ENCODE results near the gene PDCD1LG2. TPM values are rescaled to one million over a fixed set of nuclear protein-coding genes. Genes with fewer than 3 reads are reported as not detected.
"Not testable (repeated sequence)": the region's sequence is repeated elsewhere in the genome, so short reads cannot be mapped to it uniquely, and the experiment has no call there.

Gene PDCD1LG2
- total RNA-seq (8.2 TPM), polyA plus RNA-seq (3.4 TPM)
- long read RNA-seq, donor 1, result 0 reads
- long read RNA-seq, donor 2, result 0 reads
- long read RNA-seq, donor 3, result 0 reads
- long read RNA-seq, donor 4, result 0 reads
- long read RNA-seq, donor 5, partial matches to known transcripts, result 0 of 4 reads
- long read RNA-seq, donor 5, other reads (novel, unspliced or antisense), result 0 of 4 reads
- long read RNA-seq, donor 6, result 0 reads
- long read RNA-seq, donor 7, partial matches to known transcripts, result 0 of 3 reads
- long read RNA-seq, donor 7, other reads (novel, unspliced or antisense), result 0 of 3 reads
- long read RNA-seq, donor 8, result 0 reads
- long read RNA-seq, donor 9, partial matches to known transcripts, result 0 of 10 reads
- long read RNA-seq, donor 9, other reads (novel, unspliced or antisense), result 9 of 10 reads
- long read RNA-seq, donor 10, partial matches to known transcripts, result 0 of 2 reads
- long read RNA-seq, donor 10, other reads (novel, unspliced or antisense), result 0 of 2 reads

GRCh38 chr9:5510360-5510931 is at the start of gene PDCD1LG2:
Gene PDCD1LG2 (plus strand): TSS chr9:5510531. CDS start chr9:5522547, 12,016 bp downstream.
- WGBS, result 91% methylated on average over 4 of the region's 4 CpGs
- no peaks in the 10 kb centered on the region for H3K36me3 ChIP-seq (ENCODE audit: control insufficient read depth in 2 of 2, insufficient read depth in 2 of 2, low read length in 1 of 2)

GRCh38 chr9:5464831-5465330 is 45.5 kb upstream of the PDCD1LG2 start:
- not testable (repeated sequence) for H3K36me3 ChIP-seq (ENCODE audit: control insufficient read depth in 2 of 2, insufficient read depth in 2 of 2, low read length in 1 of 2); DNase-seq (ENCODE audit: low read depth in 6 of 9, low spot score in 9 of 9); H3K27me3 ChIP-seq (ENCODE audit: control insufficient read depth in 2 of 2, insufficient read depth in 1 of 2, low read length in 1 of 2); H3K4me3 ChIP-seq (ENCODE audit: low read length in 2 of 2); H3K4me1 ChIP-seq (ENCODE audit: control insufficient read depth in 2 of 2, insufficient read depth in 2 of 2, low read length in 2 of 2); H3K27ac ChIP-seq (ENCODE audit: low read depth in 1 of 2, low read length in 1 of 2); H3K9me3 ChIP-seq (ENCODE audit: control insufficient read depth in 2 of 2, insufficient read depth in 1 of 2, low read length in 1 of 2)
- WGBS, result 89% methylated on average over 4 of the region's 4 CpGs

More at GRCh38 chr9:5510360-5510931, at the start of gene PDCD1LG2:
- Histone ChIP-seq H3K4me3 (ENCODE audit: low read length in 2 of 2) (peak within 1 kb of the TSS in 1 of 2 donors; percentile 9), H3K4me1 (ENCODE audit: control insufficient read depth in 2 of 2, insufficient read depth in 2 of 2, low read length in 2 of 2) (no peaks in the 10 kb centered on the region), H3K27ac (ENCODE audit: low read depth in 1 of 2, low read length in 1 of 2) (peak within 1 kb of the TSS; percentile 30 to 74), H3K27me3 (ENCODE audit: control insufficient read depth in 2 of 2, insufficient read depth in 1 of 2, low read length in 1 of 2) (no peaks in the 10 kb centered on the region), H3K9me3 (ENCODE audit: control insufficient read depth in 2 of 2, insufficient read depth in 1 of 2, low read length in 1 of 2) (no peaks in the 10 kb centered on the region)
- peak in 1 of 9 donors; percentile 23 for DNase-seq (ENCODE audit: low read depth in 6 of 9, low spot score in 9 of 9)

DNA sequence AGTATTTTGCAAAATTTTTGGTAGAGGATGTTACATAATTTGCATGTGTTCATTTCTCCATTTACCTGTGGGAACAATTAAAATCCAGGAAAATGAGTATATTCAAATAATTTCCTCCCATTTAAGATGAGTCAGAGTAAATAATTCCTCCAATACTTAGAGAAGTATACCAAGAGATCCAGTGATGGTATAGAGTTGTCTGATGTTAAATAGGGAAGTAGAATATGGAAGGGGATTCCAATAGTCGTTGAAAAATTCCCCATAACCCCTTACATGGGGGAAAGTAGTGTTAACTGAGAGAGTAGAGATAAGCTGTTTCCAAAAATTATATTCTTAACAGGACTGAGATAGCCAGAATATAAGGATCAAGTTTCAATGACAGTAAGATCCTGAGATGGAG is 44.3 kb upstream of the PDCD1LG2 start:
- Histone ChIP-seq H3K4me3 (ENCODE audit: low read length in 2 of 2) (no peak overlapping the region), H3K4me1 (ENCODE audit: control insufficient read depth in 2 of 2, insufficient read depth in 2 of 2, low read length in 2 of 2) (no peaks in the 10 kb centered on the region), H3K9me3 (ENCODE audit: control insufficient read depth in 2 of 2, insufficient read depth in 1 of 2, low read length in 1 of 2) (no peaks in the 10 kb centered on the region), H3K27ac (ENCODE audit: low read depth in 1 of 2, low read length in 1 of 2) (no peak overlapping the region), H3K36me3 (ENCODE audit: control insufficient read depth in 2 of 2, insufficient read depth in 2 of 2, low read length in 1 of 2) (no peaks in the 10 kb centered on the region), H3K27me3 (ENCODE audit: control insufficient read depth in 2 of 2, insufficient read depth in 1 of 2, low read length in 1 of 2) (no peaks in the 10 kb centered on the region)
- DNase-seq (ENCODE audit: low read depth in 6 of 9, low spot score in 9 of 9), result no peak
- 94% methylated on average over 1 of the region's 1 CpG for WGBS

GRCh38 chr9:5466766-5467165 is 43.6 kb upstream of the PDCD1LG2 start:
- WGBS, result 94% methylated on average over 2 of the region's 2 CpGs
- no peaks in the 10 kb centered on the region for H3K36me3 ChIP-seq (ENCODE audit: control insufficient read depth in 2 of 2, insufficient read depth in 2 of 2, low read length in 1 of 2)

DNA sequence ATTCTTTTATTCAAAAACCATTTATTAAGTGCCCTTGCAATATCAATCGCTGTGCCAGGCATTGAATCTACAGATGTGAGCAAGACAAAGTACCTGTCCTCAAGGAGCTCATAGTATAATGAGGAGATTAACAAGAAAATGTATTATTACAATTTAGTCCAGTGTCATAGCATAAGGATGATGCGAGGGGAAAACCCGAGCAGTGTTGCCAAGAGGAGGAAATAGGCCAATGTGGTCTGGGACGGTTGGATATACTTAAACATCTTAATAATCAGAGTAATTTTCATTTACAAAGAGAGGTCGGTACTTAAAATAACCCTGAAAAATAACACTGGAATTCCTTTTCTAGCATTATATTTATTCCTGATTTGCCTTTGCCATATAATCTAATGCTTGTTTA is 41.5 kb upstream of the PDCD1LG2 start:
- H3K36me3 ChIP-seq (ENCODE audit: control insufficient read depth in 2 of 2, insufficient read depth in 2 of 2, low read length in 1 of 2), result no peaks in the 10 kb centered on the region
- 95% methylated on average over 5 of the region's 5 CpGs for WGBS
- no peak overlapping the region for H3K27ac ChIP-seq (ENCODE audit: low read depth in 1 of 2, low read length in 1 of 2)
- H3K9me3 ChIP-seq (ENCODE audit: control insufficient read depth in 2 of 2, insufficient read depth in 1 of 2, low read length in 1 of 2), result no peaks in the 10 kb centered on the region
- DNase-seq (ENCODE audit: low read depth in 6 of 9, low spot score in 9 of 9), result no peak
- H3K4me1 ChIP-seq (ENCODE audit: control insufficient read depth in 2 of 2, insufficient read depth in 2 of 2, low read length in 2 of 2), result no peaks in the 10 kb centered on the region
- H3K4me3 ChIP-seq (ENCODE audit: low read length in 2 of 2), result no peak overlapping the region
- H3K27me3 ChIP-seq (ENCODE audit: control insufficient read depth in 2 of 2, insufficient read depth in 1 of 2, low read length in 1 of 2), result no peaks in the 10 kb centered on the region

More at GRCh38 chr9:5466766-5467165, 43.6 kb upstream of the PDCD1LG2 start:
- Histone ChIP-seq H3K4me1 (ENCODE audit: control insufficient read depth in 2 of 2, insufficient read depth in 2 of 2, low read length in 2 of 2) (no peaks in the 10 kb centered on the region), H3K9me3 (ENCODE audit: control insufficient read depth in 2 of 2, insufficient read depth in 1 of 2, low read length in 1 of 2) (no peaks in the 10 kb centered on the region), H3K27ac (ENCODE audit: low read depth in 1 of 2, low read length in 1 of 2) (no peak overlapping the region), H3K4me3 (ENCODE audit: low read length in 2 of 2) (no peak overlapping the region), H3K27me3 (ENCODE audit: control insufficient read depth in 2 of 2, insufficient read depth in 1 of 2, low read length in 1 of 2) (no peaks in the 10 kb centered on the region)
- DNase-seq (ENCODE audit: low read depth in 6 of 9, low spot score in 9 of 9), result no peak

DNA sequence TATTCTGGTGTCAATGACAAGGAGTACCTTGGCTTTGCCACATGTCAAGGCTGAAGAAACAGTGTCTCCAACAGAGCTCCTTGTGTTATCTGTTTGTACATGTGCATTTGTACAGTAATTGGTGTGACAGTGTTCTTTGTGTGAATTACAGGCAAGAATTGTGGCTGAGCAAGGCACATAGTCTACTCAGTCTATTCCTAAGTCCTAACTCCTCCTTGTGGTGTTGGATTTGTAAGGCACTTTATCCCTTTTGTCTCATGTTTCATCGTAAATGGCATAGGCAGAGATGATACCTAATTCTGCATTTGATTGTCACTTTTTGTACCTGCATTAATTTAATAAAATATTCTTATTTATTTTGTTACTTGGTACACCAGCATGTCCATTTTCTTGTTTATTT is 40.2 kb upstream of the PDCD1LG2 start:
- DNase-seq (ENCODE audit: low read depth in 6 of 9, low spot score in 9 of 9), result no peak
- Histone ChIP-seq H3K4me1 (ENCODE audit: control insufficient read depth in 2 of 2, insufficient read depth in 2 of 2, low read length in 2 of 2) (no peaks in the 10 kb centered on the region), H3K9me3 (ENCODE audit: control insufficient read depth in 2 of 2, insufficient read depth in 1 of 2, low read length in 1 of 2) (no peaks in the 10 kb centered on the region), H3K27ac (ENCODE audit: low read depth in 1 of 2, low read length in 1 of 2) (no peak overlapping the region), H3K27me3 (ENCODE audit: control insufficient read depth in 2 of 2, insufficient read depth in 1 of 2, low read length in 1 of 2) (no peaks in the 10 kb centered on the region), H3K4me3 (ENCODE audit: low read length in 2 of 2) (no peak overlapping the region), H3K36me3 (ENCODE audit: control insufficient read depth in 2 of 2, insufficient read depth in 2 of 2, low read length in 1 of 2) (no peaks in the 10 kb centered on the region)
- WGBS, result 96% methylated on average over 1 of the region's 1 CpG

DNA sequence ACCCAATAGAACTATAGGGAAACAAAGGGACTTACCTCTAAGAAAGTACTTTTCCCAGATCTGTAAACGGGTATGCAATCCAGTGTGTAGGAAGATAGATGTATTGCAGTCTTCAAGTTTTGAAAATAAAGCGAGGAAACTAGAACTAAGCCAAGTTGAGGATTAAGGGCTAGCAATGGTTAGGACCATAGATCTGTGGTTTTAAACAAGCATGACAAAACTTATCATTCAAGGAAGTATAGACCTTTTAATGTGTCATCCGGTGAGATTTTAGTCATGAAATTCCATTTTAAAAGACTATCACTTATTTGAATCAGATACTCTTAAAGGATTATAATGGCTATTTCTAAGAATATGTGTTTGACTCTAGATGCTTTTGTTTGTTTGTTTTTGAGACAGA is 39.5 kb upstream of the PDCD1LG2 start:
- H3K27ac ChIP-seq (ENCODE audit: low read depth in 1 of 2, low read length in 1 of 2), result no peak overlapping the region
- no peaks in the 10 kb centered on the region for H3K27me3 ChIP-seq (ENCODE audit: control insufficient read depth in 2 of 2, insufficient read depth in 1 of 2, low read length in 1 of 2)
- DNase-seq (ENCODE audit: low read depth in 6 of 9, low spot score in 9 of 9), result no peak
- no peaks in the 10 kb centered on the region for H3K9me3 ChIP-seq (ENCODE audit: control insufficient read depth in 2 of 2, insufficient read depth in 1 of 2, low read length in 1 of 2)
- WGBS, result 99% methylated on average over 3 of the region's 3 CpGs
- H3K4me3 ChIP-seq (ENCODE audit: low read length in 2 of 2), result no peak overlapping the region
- H3K36me3 ChIP-seq (ENCODE audit: control insufficient read depth in 2 of 2, insufficient read depth in 2 of 2, low read length in 1 of 2), result no peaks in the 10 kb centered on the region
- H3K4me1 ChIP-seq (ENCODE audit: control insufficient read depth in 2 of 2, insufficient read depth in 2 of 2, low read length in 2 of 2), result no peaks in the 10 kb centered on the region

- not testable (repeated sequence) for H3K36me3 ChIP-seq (ENCODE audit: control insufficient read depth in 2 of 2, insufficient read depth in 2 of 2, low read length in 1 of 2); H3K27ac ChIP-seq (ENCODE audit: low read depth in 1 of 2, low read length in 1 of 2); H3K9me3 ChIP-seq (ENCODE audit: control insufficient read depth in 2 of 2, insufficient read depth in 1 of 2, low read length in 1 of 2); DNase-seq (ENCODE audit: low read depth in 6 of 9, low spot score in 9 of 9); H3K4me1 ChIP-seq (ENCODE audit: control insufficient read depth in 2 of 2, insufficient read depth in 2 of 2, low read length in 2 of 2); H3K4me3 ChIP-seq (ENCODE audit: low read length in 2 of 2); H3K27me3 ChIP-seq (ENCODE audit: control insufficient read depth in 2 of 2, insufficient read depth in 1 of 2, low read length in 1 of 2)
- 95% methylated on average over 2 of the region's 2 CpGs for WGBS
Measured at GRCh38 chr9:5475611-5476010, 34.7 kb upstream of the PDCD1LG2 start.

DNA sequence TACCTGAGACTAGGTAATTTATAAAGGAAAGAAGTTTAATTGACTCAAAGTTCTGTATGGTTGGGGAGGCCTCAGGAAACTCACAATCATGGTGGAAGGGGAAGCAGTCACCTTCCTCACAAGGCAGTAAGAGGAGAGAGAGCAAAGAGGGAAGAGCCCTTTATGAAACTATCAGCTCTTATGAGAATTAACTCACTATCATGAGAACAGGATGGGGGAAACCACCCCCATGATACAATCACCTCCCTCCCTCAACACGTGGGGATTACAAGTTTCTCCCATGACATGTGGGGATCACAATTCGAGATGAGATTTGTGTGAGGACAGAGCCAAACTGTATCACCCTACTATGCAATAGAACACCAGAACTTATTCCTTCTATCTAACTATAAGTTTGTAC is 32.1 kb upstream of the PDCD1LG2 start:
- Histone ChIP-seq H3K4me1 (ENCODE audit: control insufficient read depth in 2 of 2, insufficient read depth in 2 of 2, low read length in 2 of 2) (no peaks in the 10 kb centered on the region), H3K9me3 (ENCODE audit: control insufficient read depth in 2 of 2, insufficient read depth in 1 of 2, low read length in 1 of 2) (peaks cover 0 to 6% of the 10 kb centered on the region in 2 donors), H3K27ac (ENCODE audit: low read depth in 1 of 2, low read length in 1 of 2) (no peak overlapping the region), H3K4me3 (ENCODE audit: low read length in 2 of 2) (no peak overlapping the region), H3K27me3 (ENCODE audit: control insufficient read depth in 2 of 2, insufficient read depth in 1 of 2, low read length in 1 of 2) (no peaks in the 10 kb centered on the region), H3K36me3 (ENCODE audit: control insufficient read depth in 2 of 2, insufficient read depth in 2 of 2, low read length in 1 of 2) (no peaks in the 10 kb centered on the region)
- no peak for DNase-seq (ENCODE audit: low read depth in 6 of 9, low spot score in 9 of 9)
- 96% methylated on average over 2 of the region's 2 CpGs for WGBS
